Glomerular endothelial cell (primary cell): ENCODE results near the gene TNPO1. TPM values are rescaled to one million over a fixed set of nuclear protein-coding genes. Genes with fewer than 3 reads are reported as not detected.
"Not testable (repeated sequence)": the region's sequence is repeated elsewhere in the genome, so short reads cannot be mapped to it uniquely, and the experiment has no call there.

Experiments
- DNase-seq: peaks from one replicate; pipeline ENCODE4 v3.0.0-alpha.2; 2011; ENCODE audit warnings: low read depth, low spot score; ENCODE audit errors: extremely low read depth
- total RNA-seq: library from RNA; depleted of rRNA; stranded (reverse); fragments of >200 nt; gene quantifications from 2 replicates; pipeline ENCODE4 v1.2.3, GENCODE V29; 2015

TNPO1 gene
- total RNA-seq, 1 donor from 2014 or later, result 199 TPM

GRCh38 chr5:72922422-72922821 lies 106.0 kb downstream of the TNPO1 start:
- no peak for DNase-seq

- DNase-seq, result no peak
Measured at GRCh38 chr5:72925336-72926010, 109.0 kb downstream of the TNPO1 start.

- DNase-seq, result not testable (repeated sequence)
Measured at GRCh38 chr5:72932686-72933085, 116.2 kb downstream of the TNPO1 start.

- not testable (repeated sequence) for DNase-seq
Measured at GRCh38 chr5:72934953-72935725, 118.7 kb downstream of the TNPO1 start.

- no peak for DNase-seq
Measured at GRCh38 chr5:72936893-72937292, 120.4 kb downstream of the TNPO1 start.

- no peak for DNase-seq
Measured at GRCh38 chr5:72937517-72938061, 121.1 kb downstream of the TNPO1 start.

- no peak for DNase-seq
Measured at GRCh38 chr5:72938206-72938605, 121.7 kb downstream of the TNPO1 start.

- DNase-seq, result no peak
Measured at GRCh38 chr5:72940082-72940481, 123.6 kb downstream of the TNPO1 start.

GRCh38 chr5:72943307-72943706 lies 126.8 kb downstream of the TNPO1 start:
- no peak for DNase-seq

GRCh38 chr5:72947498-72947897 lies 131.0 kb downstream of the TNPO1 start:
- no peak for DNase-seq

GRCh38 chr5:72949481-72949880 lies 133.0 kb downstream of the TNPO1 start:
- no peak for DNase-seq

- no peak for DNase-seq
Measured at GRCh38 chr5:72951671-72952468, 135.4 kb downstream of the TNPO1 start.

GRCh38 chr5:72954389-72954788 lies 137.9 kb downstream of the TNPO1 start:
- DNase-seq, result no peak

- DNase-seq, result no peak
Measured at GRCh38 chr5:72955143-72955767, 138.8 kb downstream of the TNPO1 start.

- DNase-seq, result peak; percentile 82
Measured at GRCh38 chr5:72955768-72956323, 139.4 kb downstream of the TNPO1 start, which contains the start of gene FCHO2. Gene FCHO2, plus strand, starts transcription at chr5:72956041. Its CDS starts 56 bp downstream, at chr5:72956097.

- no peak for DNase-seq
Measured at GRCh38 chr5:72956324-72957140, 140.1 kb downstream of the TNPO1 start.

GRCh38 chr5:72957337-72957736 lies 140.9 kb downstream of the TNPO1 start:
- no peak for DNase-seq

GRCh38 chr5:72959257-72959656 lies 142.8 kb downstream of the TNPO1 start:
- no peak for DNase-seq
